IMR-90 (cell line): ENCODE data around the gene EYS.

Source experiments
- BHLHE40 ChIP-seq: fragments of 150-350 bp; IDR thresholded peaks from 2 replicates; pipeline ENCODE4 v1.6.1; 2016; ENCODE audit warnings: mild to moderate bottlenecking, low read depth, low read length
- CEBPB ChIP-seq: IDR thresholded peaks from 2 replicates; pipeline ENCODE4 v1.6.1; 2012; ENCODE audit warnings: low read depth, low read length, improper control_type of control experiment
- FOS ChIP-seq: fragments of 150-350 bp; IDR thresholded peaks from 2 replicates; pipeline ENCODE4 v1.6.1; 2016; ENCODE audit warnings: low read depth, low read length
- MAFK ChIP-seq: IDR thresholded peaks from 2 replicates; pipeline ENCODE4 v1.6.1; 2012; ENCODE audit warnings: low read depth, low read length, improper control_type of control experiment
- MAZ ChIP-seq: IDR thresholded peaks from 2 replicates; pipeline ENCODE4 v1.6.1; 2012; ENCODE audit warnings: low read depth, mild to moderate bottlenecking, low read length, improper control_type of control experiment, moderate library complexity, borderline replicate concordance
- MXI1 ChIP-seq: IDR thresholded peaks from 2 replicates; pipeline ENCODE4 v1.6.1; 2012; ENCODE audit warnings: low read depth, mild to moderate bottlenecking, low read length, moderate library complexity, borderline replicate concordance
- POLR2A ChIP-seq: IDR thresholded peaks from 2 replicates; pipeline ENCODE4 v1.6.1; 2012; ENCODE audit warnings: mild to moderate bottlenecking, low read depth, low read length
- RAD21 ChIP-seq: IDR thresholded peaks from 2 replicates; pipeline ENCODE4 v1.6.1; 2012; ENCODE audit warnings: low read length, improper control_type of control experiment
- RCOR1 ChIP-seq: IDR thresholded peaks from 2 replicates; pipeline ENCODE4 v1.6.1; 2012; ENCODE audit warnings: mild to moderate bottlenecking, low read length, improper control_type of control experiment; ENCODE audit not compliant: insufficient replicate concordance
- RFX5 ChIP-seq: IDR thresholded peaks from 2 replicates; pipeline ENCODE4 v1.8.0; 2012; ENCODE audit warnings: low read depth, mild to moderate bottlenecking, low read length, moderate library complexity
- SMC3 ChIP-seq: fragments of 150-350 bp; IDR thresholded peaks from 2 replicates; pipeline ENCODE4 v1.6.1; 2016; ENCODE audit warnings: low read depth, mild to moderate bottlenecking, antibody characterized with exemption, low read length, moderate library complexity
- TF ChIP-seq, protein P1 (sequence below): conservative IDR thresholded peaks from 2 replicates; pipeline ENCODE4 v1.5.1; 2012; ENCODE audit warnings: mild to moderate bottlenecking, low read depth, low read length, improper control_type of control experiment
- TF ChIP-seq, protein P2 (sequence below): fragments of 150-350 bp; IDR thresholded peaks from 2 replicates; pipeline ENCODE4 v1.6.1; 2017; ENCODE audit warnings: mild to moderate bottlenecking, antibody characterized with exemption, low read length, low read depth
- TF ChIP-seq, protein P3 (sequence below): fragments of 150-350 bp; IDR thresholded peaks from 2 replicates; pipeline ENCODE4 v1.6.1; 2016; ENCODE audit warnings: low read depth, mild to moderate bottlenecking, low read length, moderate library complexity, borderline replicate concordance

GRCh38 chr6:65000815-65001214 lies 706.2 kb downstream of the EYS start:
- TF ChIP-seq, protein P1, sequence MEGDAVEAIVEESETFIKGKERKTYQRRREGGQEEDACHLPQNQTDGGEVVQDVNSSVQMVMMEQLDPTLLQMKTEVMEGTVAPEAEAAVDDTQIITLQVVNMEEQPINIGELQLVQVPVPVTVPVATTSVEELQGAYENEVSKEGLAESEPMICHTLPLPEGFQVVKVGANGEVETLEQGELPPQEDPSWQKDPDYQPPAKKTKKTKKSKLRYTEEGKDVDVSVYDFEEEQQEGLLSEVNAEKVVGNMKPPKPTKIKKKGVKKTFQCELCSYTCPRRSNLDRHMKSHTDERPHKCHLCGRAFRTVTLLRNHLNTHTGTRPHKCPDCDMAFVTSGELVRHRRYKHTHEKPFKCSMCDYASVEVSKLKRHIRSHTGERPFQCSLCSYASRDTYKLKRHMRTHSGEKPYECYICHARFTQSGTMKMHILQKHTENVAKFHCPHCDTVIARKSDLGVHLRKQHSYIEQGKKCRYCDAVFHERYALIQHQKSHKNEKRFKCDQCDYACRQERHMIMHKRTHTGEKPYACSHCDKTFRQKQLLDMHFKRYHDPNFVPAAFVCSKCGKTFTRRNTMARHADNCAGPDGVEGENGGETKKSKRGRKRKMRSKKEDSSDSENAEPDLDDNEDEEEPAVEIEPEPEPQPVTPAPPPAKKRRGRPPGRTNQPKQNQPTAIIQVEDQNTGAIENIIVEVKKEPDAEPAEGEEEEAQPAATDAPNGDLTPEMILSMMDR, result no peak
- TF ChIP-seq, protein P2, sequence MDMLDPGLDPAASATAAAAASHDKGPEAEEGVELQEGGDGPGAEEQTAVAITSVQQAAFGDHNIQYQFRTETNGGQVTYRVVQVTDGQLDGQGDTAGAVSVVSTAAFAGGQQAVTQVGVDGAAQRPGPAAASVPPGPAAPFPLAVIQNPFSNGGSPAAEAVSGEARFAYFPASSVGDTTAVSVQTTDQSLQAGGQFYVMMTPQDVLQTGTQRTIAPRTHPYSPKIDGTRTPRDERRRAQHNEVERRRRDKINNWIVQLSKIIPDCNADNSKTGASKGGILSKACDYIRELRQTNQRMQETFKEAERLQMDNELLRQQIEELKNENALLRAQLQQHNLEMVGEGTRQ, result no peak
- no peak for TF ChIP-seq RAD21
- TF ChIP-seq POLR2A, result no peak
- no peak for TF ChIP-seq MAZ
- no peak for TF ChIP-seq BHLHE40
- no peak for TF ChIP-seq CEBPB
- TF ChIP-seq MAFK, result no peak
- TF ChIP-seq MXI1, result no peak
- no peak for TF ChIP-seq SMC3
- no peak for TF ChIP-seq RCOR1
- TF ChIP-seq RFX5, result no peak
- TF ChIP-seq, protein P3, sequence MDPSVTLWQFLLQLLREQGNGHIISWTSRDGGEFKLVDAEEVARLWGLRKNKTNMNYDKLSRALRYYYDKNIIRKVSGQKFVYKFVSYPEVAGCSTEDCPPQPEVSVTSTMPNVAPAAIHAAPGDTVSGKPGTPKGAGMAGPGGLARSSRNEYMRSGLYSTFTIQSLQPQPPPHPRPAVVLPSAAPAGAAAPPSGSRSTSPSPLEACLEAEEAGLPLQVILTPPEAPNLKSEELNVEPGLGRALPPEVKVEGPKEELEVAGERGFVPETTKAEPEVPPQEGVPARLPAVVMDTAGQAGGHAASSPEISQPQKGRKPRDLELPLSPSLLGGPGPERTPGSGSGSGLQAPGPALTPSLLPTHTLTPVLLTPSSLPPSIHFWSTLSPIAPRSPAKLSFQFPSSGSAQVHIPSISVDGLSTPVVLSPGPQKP, result no peak
- TF ChIP-seq FOS, result no peak
